GM20000 (cell line): ENCODE data around the gene KLF6.

ENCODE experiments used
- DNase-seq: peaks from one replicate; pipeline ENCODE4 v3.0.0; 2012; ENCODE audit warnings: low spot score
- TF ChIP-seq, protein P1 (sequence below): IDR thresholded peaks from 2 replicates; pipeline ENCODE4 v1.5.1; 2012; ENCODE audit warnings: mild to moderate bottlenecking, control low read depth; ENCODE audit errors: extremely low read depth, missing control alignments

The KLF6 gene

DNA sequence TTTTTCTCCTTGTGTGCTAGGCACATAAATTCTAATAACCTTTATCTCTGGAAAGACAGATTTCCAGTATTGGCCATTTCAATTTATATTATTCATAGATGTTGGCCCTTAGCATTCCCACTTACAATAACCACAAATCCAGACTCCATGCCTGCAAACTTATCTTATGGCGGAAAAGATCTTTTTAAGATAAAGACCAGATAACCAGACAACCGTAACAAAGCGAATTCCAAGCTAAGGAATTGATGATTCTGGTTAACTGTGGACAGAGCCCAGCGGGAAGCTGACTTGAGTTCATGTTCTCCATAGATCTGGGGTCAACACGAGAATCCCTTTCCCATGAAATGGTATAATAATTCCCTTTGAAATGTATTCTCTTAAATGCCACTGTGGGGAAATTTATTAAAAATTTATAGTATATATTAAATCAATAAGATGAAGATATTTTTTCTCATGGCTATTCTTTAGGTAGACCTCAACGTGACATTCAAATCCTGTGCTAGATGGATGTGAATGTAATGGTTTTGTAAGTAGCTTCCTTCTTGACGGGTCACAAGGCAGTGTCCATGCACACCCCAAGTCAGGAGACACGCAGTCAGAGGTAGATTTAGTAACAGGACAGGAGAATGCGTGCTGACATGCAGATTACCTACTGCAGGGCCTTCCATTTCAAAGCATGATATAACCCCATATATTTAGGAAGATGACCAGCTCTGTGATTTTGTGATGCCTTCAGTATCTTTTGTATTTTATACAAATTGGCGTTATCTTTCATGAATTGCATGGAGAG, 37.7 kb upstream of the KLF6 start:
- TF ChIP-seq, protein P1, sequence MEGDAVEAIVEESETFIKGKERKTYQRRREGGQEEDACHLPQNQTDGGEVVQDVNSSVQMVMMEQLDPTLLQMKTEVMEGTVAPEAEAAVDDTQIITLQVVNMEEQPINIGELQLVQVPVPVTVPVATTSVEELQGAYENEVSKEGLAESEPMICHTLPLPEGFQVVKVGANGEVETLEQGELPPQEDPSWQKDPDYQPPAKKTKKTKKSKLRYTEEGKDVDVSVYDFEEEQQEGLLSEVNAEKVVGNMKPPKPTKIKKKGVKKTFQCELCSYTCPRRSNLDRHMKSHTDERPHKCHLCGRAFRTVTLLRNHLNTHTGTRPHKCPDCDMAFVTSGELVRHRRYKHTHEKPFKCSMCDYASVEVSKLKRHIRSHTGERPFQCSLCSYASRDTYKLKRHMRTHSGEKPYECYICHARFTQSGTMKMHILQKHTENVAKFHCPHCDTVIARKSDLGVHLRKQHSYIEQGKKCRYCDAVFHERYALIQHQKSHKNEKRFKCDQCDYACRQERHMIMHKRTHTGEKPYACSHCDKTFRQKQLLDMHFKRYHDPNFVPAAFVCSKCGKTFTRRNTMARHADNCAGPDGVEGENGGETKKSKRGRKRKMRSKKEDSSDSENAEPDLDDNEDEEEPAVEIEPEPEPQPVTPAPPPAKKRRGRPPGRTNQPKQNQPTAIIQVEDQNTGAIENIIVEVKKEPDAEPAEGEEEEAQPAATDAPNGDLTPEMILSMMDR: no peak
- DNase-seq: no peak

DNA sequence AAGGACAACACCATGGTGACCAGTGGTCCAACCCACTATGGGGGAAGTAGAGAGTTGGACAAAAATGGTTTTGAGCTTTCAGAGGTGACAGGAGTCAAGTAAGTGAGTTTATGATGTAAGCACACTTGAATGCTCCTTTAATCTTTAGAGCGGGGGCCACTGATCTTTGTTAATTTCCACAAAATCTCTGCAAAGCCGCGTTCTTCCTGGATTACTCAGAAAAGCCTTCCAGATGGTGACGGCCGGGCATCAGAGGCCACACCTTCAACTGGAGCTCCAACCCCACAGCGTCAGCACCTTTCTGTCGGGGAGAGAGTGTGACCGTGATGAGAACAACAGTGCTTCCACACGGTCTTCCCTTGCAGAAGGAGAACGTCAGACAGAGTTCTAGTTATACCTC, 35.2 kb upstream of the KLF6 start:
- DNase-seq: no peak
- TF ChIP-seq, protein P1: no peak

DNA sequence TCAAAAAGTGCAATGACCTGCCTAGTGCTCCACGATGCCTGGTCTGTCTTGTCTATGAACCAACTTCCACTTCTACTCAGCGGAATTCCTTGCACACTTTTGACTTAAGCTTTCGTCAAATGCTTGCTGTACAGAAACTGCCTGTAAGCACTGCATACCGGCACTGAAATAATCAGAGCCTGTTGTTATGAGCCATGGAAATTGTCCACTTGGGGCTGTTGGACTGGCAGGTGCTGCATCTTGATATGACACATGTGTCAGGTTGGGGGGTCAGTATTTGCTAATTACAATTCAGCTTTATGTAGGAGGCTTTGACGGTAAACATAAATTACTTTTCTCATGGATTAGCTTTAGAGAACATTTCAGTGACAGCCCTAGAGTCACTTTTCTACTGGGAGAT, 32.0 kb upstream of the KLF6 start:
- no peak for DNase-seq

DNA sequence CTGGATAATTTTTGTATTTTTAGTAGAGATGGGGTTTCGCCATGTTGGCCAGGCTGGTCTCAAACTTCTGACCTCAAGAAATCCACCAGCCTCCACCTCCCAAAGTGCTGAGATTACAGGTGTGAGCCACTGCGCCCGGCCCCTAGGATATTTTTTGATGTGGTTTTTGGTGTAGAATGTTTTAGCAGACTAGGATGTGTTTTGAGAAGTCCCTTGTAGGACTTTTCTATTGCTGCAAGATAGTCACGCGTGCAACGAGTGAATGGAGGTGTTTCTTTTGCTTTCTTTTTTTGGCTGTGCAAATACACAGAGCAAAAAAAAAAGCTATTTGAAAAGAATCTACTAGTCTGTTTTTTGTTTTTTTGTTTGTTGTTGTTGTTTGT, 29.8 kb upstream of the KLF6 start:
- TF ChIP-seq, protein P1: no peak
- DNase-seq: no peak

More for the DNA sequence above, 32.0 kb upstream of the KLF6 start:
- TF ChIP-seq, protein P1: no peak

DNA sequence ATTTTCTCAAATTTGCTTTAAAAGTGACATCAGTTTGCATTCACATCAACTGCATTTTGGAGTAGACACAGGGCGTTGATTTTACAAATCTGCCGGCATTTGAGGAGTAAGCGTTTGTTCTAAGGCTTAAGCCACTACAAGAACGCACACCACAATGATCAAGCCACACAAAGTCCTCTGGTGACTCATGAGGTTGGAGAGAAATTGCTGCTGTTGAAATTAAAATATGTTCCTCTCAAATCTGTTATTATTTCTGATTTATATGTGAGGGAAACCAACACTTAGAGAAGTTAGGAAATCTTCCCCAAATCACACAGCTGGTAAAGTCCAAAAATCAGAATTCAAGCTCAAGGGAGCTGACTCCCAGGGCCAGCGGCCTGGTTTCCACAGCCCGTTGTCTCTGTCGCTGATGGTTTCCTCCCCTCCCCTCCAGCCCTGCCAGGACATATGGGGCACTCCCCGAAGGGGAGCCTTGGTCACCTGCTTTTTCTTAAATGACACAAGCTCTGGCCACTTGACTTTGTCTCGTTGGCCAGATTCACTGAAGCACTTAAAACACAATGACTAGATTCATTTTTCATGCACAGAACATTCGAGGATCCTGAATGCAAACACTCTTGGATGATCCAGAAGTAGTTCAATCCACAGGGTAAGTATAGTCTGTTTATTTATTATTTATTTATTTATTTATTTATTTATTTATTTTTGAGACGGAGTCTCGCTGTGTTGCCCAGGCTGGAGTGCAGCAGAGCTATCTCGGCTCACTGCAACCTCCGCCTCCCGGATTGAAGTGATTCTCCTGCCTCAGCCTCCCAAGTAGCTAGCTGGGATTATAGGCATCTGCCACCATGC, 29.2 kb upstream of the KLF6 start:
- TF ChIP-seq, protein P1: no peak
- DNase-seq: no peak

DNA sequence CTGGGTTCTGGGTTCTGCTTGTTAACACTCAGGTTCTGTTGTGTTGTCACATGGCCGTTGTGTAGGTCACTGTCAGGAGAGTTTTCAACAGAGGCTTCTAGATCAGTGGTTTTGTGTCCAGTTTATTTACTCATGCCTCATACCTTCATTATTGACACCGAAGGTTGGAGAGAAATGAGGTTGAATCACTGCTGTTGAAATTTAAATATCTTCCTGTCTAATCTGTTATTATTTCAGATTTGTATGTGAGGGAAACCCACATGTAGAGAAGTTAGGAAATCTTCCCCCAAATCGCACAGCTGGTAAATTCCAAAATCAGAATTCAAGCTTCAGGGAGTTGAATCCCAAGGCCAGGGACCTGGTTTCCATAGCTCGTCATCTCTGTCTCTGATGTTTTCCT, 28.3 kb upstream of the KLF6 start:
- TF ChIP-seq, protein P1: no peak
- DNase-seq: no peak

DNA sequence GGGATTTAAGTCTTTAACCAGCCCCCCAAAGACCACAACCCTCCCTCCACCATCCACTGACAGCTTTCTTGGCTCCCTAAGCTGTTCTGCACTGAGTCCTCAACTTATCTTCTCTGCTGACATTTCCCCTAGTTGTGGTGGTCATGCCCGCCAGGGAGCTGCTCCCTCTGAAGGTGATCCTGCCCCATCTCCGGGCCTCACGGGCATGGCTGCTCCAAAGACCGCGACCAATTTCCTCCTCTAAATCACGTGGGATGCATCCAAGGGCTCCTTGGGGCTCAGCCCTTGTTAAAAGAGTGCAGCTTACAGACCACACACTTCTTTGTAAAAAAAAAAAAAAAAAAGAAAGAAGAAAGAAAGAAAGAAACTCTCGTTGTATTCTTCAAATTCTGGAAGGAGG, 27.1 kb upstream of the KLF6 start:
- TF ChIP-seq, protein P1: no peak
- DNase-seq: no peak
